K562 (cell line): Measurements from ENCODE around the gene MAPK13. TPM values are rescaled to one million over a fixed set of nuclear protein-coding genes. Genes with fewer than 3 reads are reported as not detected.

Experiments used
- ATAC-seq: fragments of 200-7000 bp; cut with Tn5 transposase; 3 replicates; pipeline ENCODE4 v1.9.1; 2020; ENCODE audit warnings: moderate library complexity
- BruUV-seq: library from RNA; stranded (reverse); fragments of 400-500 nt; replicated peaks from 2 replicates; lab custom pipeline; 2021; lab: Mats Ljungman, UMichigan
- CTCF ChIA-PET: fragments of 300-600 bp; formaldehyde crosslinking; extraction: SDS; loops from one replicate; lab custom pipeline; 2021; ENCODE audit warnings: low intra/inter-chr PET ratio; lab: Yijun Ruan, JAX
- POLR2A ChIA-PET: fragments of 300-600, 350-650 bp; sonication (Branson Sonifier 250); formaldehyde crosslinking; extraction: SDS; loops from one replicate; lab custom pipeline; 2021; ENCODE audit warnings: antibody characterized with exemption, inconsistent platforms; lab: Yijun Ruan, JAX
- DNase-seq, 4 experiments: peaks; one replicate each; pipeline versions ENCODE4 v3.0.0 to v3.0.0-alpha.2; 2011 to 2018; ENCODE audit warnings: low spot score in 3 of 4, mixed read lengths in 3 of 4; ENCODE audit errors: extremely low read depth in 1 of 4
- FAIRE-seq: peaks from 2 replicates; lab custom pipeline; 2011; peaks lifted over from hg19 to GRCh38; lab: Jason Lieb, UNC
- H2AFZ ChIP-seq: 2 replicates; pipeline ENCODE4 v1.6.0; 2011; ENCODE audit warnings: low read depth, low read length, control low read depth, inconsistent platforms
- H3K27ac ChIP-seq: fragments of 200-600 bp; 3 replicates; pipeline ENCODE4 v1.8.0; 2011; ENCODE audit warnings: low read depth, mild to moderate bottlenecking, control low read depth, inconsistent platforms, low read length, moderate library complexity, mixed read lengths; ENCODE audit errors: extremely low read depth
- H3K27me3 ChIP-seq, 2 experiments: fragments of 300-600 bp in 1 of 2; 2 replicates in 1 of 2; 3 replicates in 1 of 2; pipeline versions ENCODE4 v1.6.0 to v1.8.0; 2011; ENCODE audit warnings: inconsistent platforms in 2 of 2, low read length in 2 of 2, mild to moderate bottlenecking in 1 of 2, mixed read lengths in 1 of 2, moderate library complexity in 1 of 2; ENCODE audit not compliant: control insufficient read depth in 2 of 2, insufficient read depth in 2 of 2
- H3K36me3 ChIP-seq: fragments of 300-600 bp; 3 replicates; pipeline ENCODE4 v1.8.0; 2011; ENCODE audit warnings: mild to moderate bottlenecking, low read length, inconsistent platforms; ENCODE audit not compliant: control insufficient read depth, insufficient read depth
- H3K4me1 ChIP-seq, 2 experiments: fragments of 200-600 bp in 1 of 2; replicated peaks in 1 of 2; 2 replicates in 1 of 2; 3 replicates in 1 of 2; pipeline versions ENCODE4 v1.5.1 to v1.8.0; 2011; ENCODE audit warnings: inconsistent platforms in 2 of 2, low read length in 2 of 2, mild to moderate bottlenecking in 1 of 2, mixed read lengths in 1 of 2, moderate library complexity in 1 of 2; ENCODE audit not compliant: control insufficient read depth in 2 of 2, insufficient read depth in 2 of 2
- H3K4me2 ChIP-seq: 2 replicates; pipeline ENCODE4 v1.6.1; 2011; ENCODE audit warnings: low read length, control low read depth, inconsistent platforms, mixed read lengths; ENCODE audit not compliant: insufficient read depth
- H3K4me3 ChIP-seq: fragments of 200-600 bp; sonication (generic), shearing (Covaris generic); 2 replicates; pipeline ENCODE4 v1.5.1; 2016; ENCODE audit warnings: control low read depth, inconsistent platforms
- H3K79me2 ChIP-seq: fragments of 200-600 bp; 3 replicates; pipeline ENCODE4 v1.8.0; 2011; ENCODE audit warnings: low read length, inconsistent platforms; ENCODE audit not compliant: control insufficient read depth, insufficient read depth
- H3K9ac ChIP-seq, 2 experiments: 2 replicates each; pipeline versions ENCODE4 v1.6.0 to v1.6.1; 2011; ENCODE audit warnings: low read depth in 2 of 2, low read length in 2 of 2, control low read depth in 1 of 2, inconsistent platforms in 1 of 2, mild to moderate bottlenecking in 1 of 2, mixed read lengths in 1 of 2; ENCODE audit not compliant: insufficient read depth in 1 of 2
- H3K9me1 ChIP-seq: one replicate; pipeline ENCODE4 v1.6.0; 2011; ENCODE audit warnings: inconsistent platforms, mild to moderate bottlenecking, low read length, moderate library complexity; ENCODE audit not compliant: control insufficient read depth, insufficient read depth
- H3K9me3 ChIP-seq: replicated peaks from 2 replicates; pipeline ENCODE4 v1.5.1; 2011; ENCODE audit warnings: low read depth, low read length, inconsistent platforms; ENCODE audit not compliant: control insufficient read depth, insufficient read depth
- H4K20me1 ChIP-seq: replicated peaks from 2 replicates; pipeline ENCODE4 v1.6.1; 2011; ENCODE audit warnings: low read length, inconsistent platforms, mixed read lengths; ENCODE audit not compliant: control insufficient read depth, insufficient read depth
- ELK3 ChIP-seq: fragments of 450-650 bp; formaldehyde crosslinking; IDR thresholded peaks from 2 replicates; pipeline ENCODE4 v1.4.0; 2020; ENCODE audit warnings: mild to moderate bottlenecking
- GTF2B ChIP-seq: IDR thresholded peaks from 2 replicates; pipeline ENCODE4 v1.6.1; 2011; ENCODE audit not compliant: insufficient read length; ENCODE audit errors: extremely low read depth
- HNRNPK ChIP-seq: fragments of 200-400 bp; formaldehyde crosslinking; IDR thresholded peaks from one replicate; pipeline ENCODE4 v1.6.1; 2018; ENCODE audit warnings: mild to moderate bottlenecking, low read depth, low read length; ENCODE audit not compliant: poor library complexity, severe bottlenecking
- NR2C2 ChIP-seq, 2 experiments: fragments of 200-800 bp in 1 of 2; sonication (Bioruptor generic) in 1 of 2; sonication (generic) in 1 of 2; formaldehyde crosslinking in 1 of 2; IDR thresholded peaks; 2 replicates each; pipeline versions ENCODE4 v1.6.1 to v1.8.0; 2016 to 2022; ENCODE audit warnings: mild to moderate bottlenecking in 1 of 2, missing compliant biosample characterization in 1 of 2, missing genetic modification characterization in 1 of 2, missing genetic modification reagents in 1 of 2
- PRPF4 ChIP-seq: fragments of 200-400 bp; formaldehyde crosslinking; IDR thresholded peaks from one replicate; pipeline ENCODE4 v1.6.1; 2017; ENCODE audit warnings: low read length, low read depth, mild to moderate bottlenecking; ENCODE audit not compliant: insufficient read depth, poor library complexity, severe bottlenecking
- TAF9B ChIP-seq: fragments of 450-650 bp; IDR thresholded peaks from 2 replicates; pipeline ENCODE4 v1.6.1; 2018; ENCODE audit warnings: mild to moderate bottlenecking; ENCODE audit not compliant: partially characterized antibody
- ZBTB5 ChIP-seq: fragments of 450-650 bp; IDR thresholded peaks from 2 replicates; pipeline ENCODE4 v1.6.1; 2017; ENCODE audit warnings: antibody characterized with exemption
- ZNF780A ChIP-seq: fragments of 250-450 bp; sonication (Bioruptor Pico); IDR thresholded peaks from 2 replicates; pipeline ENCODE4 v1.5.0; 2021; ENCODE audit warnings: mild to moderate bottlenecking
- WGBS: fragments of 100-300 bp; shearing (Covaris generic); methylation state at CpG from one replicate; pipeline ENCODE4 v1.1.6; 2016; ENCODE audit warnings: low coverage, mixed read lengths; ENCODE audit not compliant: insufficient coverage; ENCODE audit errors: missing lambda C conversion rate; 5-methylcytosine and 5-hydroxymethylcytosine counted together
- in situ Hi-C: fragments of 300-500 bp; cut with MboI; formaldehyde crosslinking; loops from 4 replicates; pipeline ENCODE4 v1.15.0; 2018; ENCODE audit warnings: inconsistent platforms, mixed read lengths
- intact Hi-C: fragments of 100-400 bp; cut with micrococcal nuclease; formaldehyde crosslinking; loops from 2 replicates; pipeline ENCODE4 v1.14.2; 2022
- polyA plus RNA-seq, 8 experiments: library from polyadenylated mRNA; depleted of rRNA in 4 of 8; stranded (reverse) in 5 of 8; unstranded in 3 of 8; fragments of >200 nt; fragmentation: Nextera tagmentation in 2 of 8; fragmentation: Illumina TruSeq in 1 of 8; extraction: Ambion mirVana in 2 of 8; extraction: Trizol in 1 of 8; gene quantifications; 2 replicates each; pipeline versions ENCODE4 v1.2.1 to v1.2.3, GENCODE V29; 2011 to 2014; ENCODE audit warnings: inconsistent platforms in 1 of 8, missing spikeins in 1 of 8
- total RNA-seq, 7 experiments: library from RNA; depleted of rRNA in 6 of 7; stranded (reverse); fragments of >200 nt in 6 of 7; fragmentation: Illumina TruSeq in 2 of 7; extraction: Trizol in 2 of 7; gene quantifications; 2 replicates each; pipeline versions ENCODE4 v1.2.1 to v1.2.3, GENCODE V29; 2011 to 2021; ENCODE audit warnings: low replicate concordance in 1 of 7

The MAPK13 gene
- total and polyA plus RNA-seq, 9 of the 15 experiments (the other 6 are each of a cell fraction or from before 2014, with no cell fraction given) = 0.03 to 2.3 (median 0.48) TPM; not detected in 1

DNA sequence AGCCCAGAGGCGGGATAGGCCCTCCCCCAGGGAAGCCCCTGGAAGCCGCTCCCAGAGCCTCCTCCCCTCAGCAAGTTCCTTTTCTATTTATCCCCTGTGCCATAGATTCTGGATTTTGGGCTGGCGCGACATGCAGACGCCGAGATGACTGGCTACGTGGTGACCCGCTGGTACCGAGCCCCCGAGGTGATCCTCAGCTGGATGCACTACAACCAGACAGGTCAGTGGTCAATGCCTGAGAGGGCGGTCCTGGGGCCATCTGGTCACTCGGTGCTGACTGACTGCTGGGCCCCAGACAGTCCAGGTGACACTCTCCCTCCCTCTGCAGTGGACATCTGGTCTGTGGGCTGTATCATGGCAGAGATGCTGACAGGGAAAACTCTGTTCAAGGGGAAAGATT is 6.2 kb downstream of the MAPK13 start:
- BruUV-seq = no TSS peak
- TF ChIP-seq ELK3 (CRISPR knock-in tag) = no peak
- Histone ChIP-seq H3K9me3 (no peaks in the 10 kb centered on the region), H3K27me3 (peaks cover 10 to 39% of the 10 kb centered on the region in 2 experiments; a peak in 4 of 5 replicates), H3K9me1 (no peaks in the 10 kb centered on the region), H3K4me2 (no peak overlapping the region), H4K20me1 (no peaks in the 10 kb centered on the region; the same call in 1 of the 2 replicates), H3K4me3 (no peak overlapping the region), H3K79me2 (no peaks in the 10 kb centered on the region), H3K36me3 (no peaks in the 10 kb centered on the region), H3K4me1 (peaks cover 6 to 22% of the 10 kb centered on the region in 2 experiments; a peak in 4 of 5 replicates), H3K27ac (no peak overlapping the region), H3K9ac (no peak overlapping the region), H2AFZ (no peak overlapping the region)
- intact Hi-C loops (loop anchor here (5.0 kb wide), 1 partner anchor 226 kb away; no protein-coding TSS in a partner anchor), in situ Hi-C loops (no loop called here)
- WGBS = 51% methylated on average over 12 of the region's 12 CpGs
- ATAC-seq (no peak), DNase-seq (peak in 2 of 4 experiments; percentile 9 to 10), FAIRE-seq (no peak)
- CTCF ChIA-PET = no interaction called here
- POLR2A ChIA-PET = no interaction called here

- Histone ChIP-seq H3K4me2 (no peak overlapping the region), H3K27ac (no peak overlapping the region), H2AFZ (no peak overlapping the region), H3K9me1 (no peaks in the 10 kb centered on the region), H3K4me1 (peaks cover 6 to 15% of the 10 kb centered on the region in 2 experiments; a peak in 4 of 5 replicates), H3K79me2 (no peaks in the 10 kb centered on the region), H3K4me3 (no peak overlapping the region), H3K9ac (peak overlapping the region in 1 of 2 experiments; percentile 64; a peak in 2 of 4 replicates), H3K27me3 (peaks cover 7 to 26% of the 10 kb centered on the region in 2 experiments; a peak in 4 of 5 replicates), H4K20me1 (no peaks in the 10 kb centered on the region; the same call in 1 of the 2 replicates), H3K9me3 (no peaks in the 10 kb centered on the region), H3K36me3 (no peaks in the 10 kb centered on the region)
- DNase-seq (peak in 2 of 4 experiments; percentile 5 to 8), FAIRE-seq (no peak), ATAC-seq (no peak)
- CTCF ChIA-PET = no interaction called here
- POLR2A ChIA-PET = interaction anchor here (0.5 to 0.6 kb wide), 3 partner anchors 210 to 459 kb away, joined by 3 to 4 read pairs (median 3); no protein-coding TSS in a partner anchor
- intact Hi-C loops = loop anchor here (5.0 kb wide), 1 partner anchor 224 kb away; no protein-coding TSS in a partner anchor
- WGBS = 53% methylated on average over 13 of the region's 15 CpGs
- BruUV-seq = no TSS peak
- in situ Hi-C loops = no loop called here
- TF ChIP-seq ZNF780A (no peak), TAF9B (no peak), NR2C2 (CRISPR knock-in tag; IDR thresholded peaks at IDR 0.05) (no peak), NR2C2 (tag; IDR thresholded peaks at IDR 0.05) (no peak), GTF2B (no peak), HNRNPK (no peak), PRPF4 (no peak), ZBTB5 (no peak)
Measured at GRCh38 chr6:36138667-36139066, 8.4 kb downstream of the MAPK13 start.
